Measurements from ENCODE around the gene SELENOO.

The SELENOO gene

DNA sequence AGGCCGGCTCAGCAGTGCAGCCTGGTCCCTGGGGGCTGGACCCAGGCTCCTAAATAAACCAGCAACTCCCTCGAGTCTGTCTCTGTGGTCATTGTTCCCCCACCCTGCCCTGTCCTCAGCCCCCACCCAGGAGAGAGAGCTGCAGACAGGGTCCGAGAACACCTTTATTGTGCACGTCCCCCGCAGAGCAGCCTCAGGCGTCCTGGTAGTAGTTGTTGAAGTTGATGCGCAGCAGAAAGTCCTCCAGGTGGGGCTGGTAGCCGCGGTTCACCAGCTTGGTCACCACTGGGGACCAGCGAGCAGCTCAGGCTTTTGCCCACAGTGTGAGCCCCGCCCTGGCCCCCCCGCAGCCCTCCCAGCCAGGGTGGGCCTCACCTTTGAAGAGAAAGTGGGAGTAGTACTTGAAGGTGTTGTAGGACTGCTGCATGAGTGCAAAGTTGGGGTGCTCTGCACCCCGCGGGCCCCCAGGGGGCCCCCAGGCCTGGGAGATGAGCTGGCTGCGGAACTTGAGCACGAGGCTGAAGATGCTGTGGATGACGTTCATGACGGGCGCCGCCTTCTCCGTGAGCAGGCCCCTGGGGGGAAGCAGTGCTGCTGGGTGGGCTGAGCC lies 16.8 kb downstream of the SELENOO start:
- no peak for DNase-seq (ENCODE audit: low read depth, low spot score)

- DNase-seq (ENCODE audit: low read depth, low spot score): no peak
Observed at GRCh38 chr22:50218153-50218995, 17.6 kb downstream of the SELENOO start.

DNA sequence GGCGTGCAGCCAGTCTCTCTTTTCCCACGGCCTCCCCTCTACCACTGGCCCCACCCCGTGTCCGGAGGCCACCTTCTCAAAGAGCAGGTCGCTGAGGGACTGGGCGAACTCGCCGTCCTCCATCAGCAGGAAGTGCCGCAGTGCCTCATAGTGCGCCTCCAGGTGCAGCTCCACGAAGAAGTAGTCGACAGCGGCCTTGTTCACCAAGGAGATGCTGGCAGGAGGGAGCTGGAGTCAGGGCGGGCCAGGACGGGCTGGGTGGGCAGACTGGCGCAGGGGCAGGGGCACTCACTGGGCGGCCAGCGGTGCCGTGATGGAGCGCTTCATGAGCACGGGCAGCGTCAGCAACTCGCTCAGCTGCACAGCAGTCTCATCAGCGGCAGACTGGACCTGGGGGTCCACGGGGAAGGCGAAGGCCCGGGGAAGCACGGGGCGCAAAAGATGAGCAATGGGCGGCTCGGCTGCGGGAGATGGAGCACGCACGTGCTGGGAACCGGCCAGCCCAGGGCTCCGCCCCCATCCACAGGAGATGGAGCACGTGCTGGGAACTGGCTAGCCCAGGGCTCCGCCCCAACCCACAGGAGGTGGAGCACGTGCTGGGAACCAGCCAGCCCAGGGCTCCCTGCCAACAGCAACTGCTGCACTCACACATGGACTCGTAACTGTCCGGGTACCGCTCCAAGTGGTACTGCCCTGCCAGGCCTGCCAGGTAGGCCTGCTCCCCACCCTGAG lies 18.4 kb downstream of the SELENOO start:
- DNase-seq (ENCODE audit: low read depth, low spot score): peak; percentile 56

- DNase-seq (ENCODE audit: low read depth, low spot score): no peak
Observed at GRCh38 chr22:50219800-50220602, 19.2 kb downstream of the SELENOO start.

DNA sequence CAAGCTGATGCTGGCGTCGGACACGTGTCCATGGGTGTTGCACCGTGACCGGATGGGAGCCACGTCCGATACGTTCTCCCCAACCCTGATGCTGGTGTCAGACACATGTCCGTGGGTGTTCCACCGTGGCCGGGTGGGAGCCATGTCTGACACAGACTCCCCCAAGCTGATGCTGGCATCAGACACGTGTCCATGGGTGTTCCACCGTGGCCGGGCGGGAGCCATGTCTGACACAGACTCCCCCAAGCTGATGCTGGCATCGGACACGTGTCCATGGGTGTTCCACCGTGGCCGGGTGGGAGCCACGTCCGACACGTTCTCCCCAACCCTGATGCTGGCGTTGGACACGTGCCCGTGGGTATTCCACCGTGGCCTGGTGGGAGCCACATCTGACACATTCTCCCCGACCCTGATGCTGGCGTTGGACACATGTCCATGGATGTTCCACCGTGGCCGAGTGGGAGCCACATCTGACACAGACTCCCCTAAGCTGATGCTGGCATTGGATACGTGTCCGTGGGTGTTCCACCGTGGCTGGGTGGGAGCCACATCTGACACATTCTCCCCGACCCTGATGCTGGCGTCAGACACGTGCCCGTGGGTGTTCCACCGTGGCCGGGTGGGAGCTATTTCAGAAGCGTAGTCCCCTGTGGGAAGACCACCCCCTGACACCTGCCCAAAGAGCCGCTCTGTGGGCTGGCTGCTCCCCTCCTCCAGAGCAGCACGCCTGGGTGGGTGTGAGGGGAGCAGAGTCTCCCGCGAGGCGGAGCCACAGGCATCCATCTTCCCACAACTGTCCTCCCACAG lies 20.0 kb downstream of the SELENOO start:
- no peak for DNase-seq (ENCODE audit: low read depth, low spot score)

DNA sequence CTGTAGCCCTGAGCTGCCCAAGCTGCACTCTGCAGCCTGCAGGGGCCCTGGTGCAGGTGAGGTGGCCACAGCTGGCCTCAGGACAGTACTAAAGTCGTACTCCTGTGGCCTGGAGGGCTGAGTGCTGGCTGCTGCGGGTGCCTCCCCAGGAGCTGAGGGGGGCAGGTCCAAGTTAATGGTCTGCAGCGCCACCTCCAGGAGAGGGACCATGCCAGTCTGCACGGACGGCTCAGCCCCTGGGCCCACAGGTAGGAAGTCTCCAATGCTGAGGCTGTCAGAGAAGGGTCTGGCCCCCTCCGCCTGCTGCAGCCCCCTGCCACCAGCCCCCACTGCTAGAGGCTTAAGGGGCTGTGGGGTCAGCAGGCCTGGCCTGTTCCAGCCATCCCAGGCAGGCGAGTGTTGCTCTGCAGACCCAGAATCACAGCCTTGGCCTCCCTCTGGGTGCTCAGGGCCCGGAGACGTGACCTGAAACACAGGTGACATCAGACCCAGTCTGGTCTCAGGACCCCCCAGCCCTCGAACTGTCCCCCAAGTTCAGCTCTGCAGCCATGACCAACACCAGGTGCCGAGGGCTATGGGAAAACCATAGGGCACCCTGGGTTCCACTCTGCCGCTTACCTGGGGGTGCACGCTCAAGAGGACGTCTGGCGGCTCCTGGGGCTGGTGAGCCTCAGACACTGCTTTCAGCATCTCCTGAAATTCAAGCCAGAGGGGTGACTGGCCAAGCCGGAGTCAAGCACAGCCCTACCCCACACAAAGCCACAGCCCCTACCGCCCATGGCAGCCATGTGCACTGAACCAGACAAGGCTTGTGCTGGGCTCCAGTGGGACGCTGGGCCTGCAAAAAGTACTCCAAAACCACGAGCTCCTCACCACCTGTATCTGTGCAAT lies 20.8 kb downstream of the SELENOO start:
- no peak for DNase-seq (ENCODE audit: low read depth, low spot score)

GRCh38 chr22:50222508-50222907 lies 21.7 kb downstream of the SELENOO start:
- DNase-seq (ENCODE audit: low read depth, low spot score): no peak

GRCh38 chr22:50224071-50224470 lies 23.3 kb downstream of the SELENOO start:
- no peak for DNase-seq (ENCODE audit: low read depth, low spot score)

- no peak for DNase-seq (ENCODE audit: low read depth, low spot score)
Observed at GRCh38 chr22:50225200-50225969, 24.6 kb downstream of the SELENOO start.

- no peak for DNase-seq (ENCODE audit: low read depth, low spot score)
Observed at GRCh38 chr22:50226063-50226874, 25.5 kb downstream of the SELENOO start.

- DNase-seq (ENCODE audit: low read depth, low spot score): no peak
Observed at GRCh38 chr22:50226875-50227165, 26.0 kb downstream of the SELENOO start.

DNA sequence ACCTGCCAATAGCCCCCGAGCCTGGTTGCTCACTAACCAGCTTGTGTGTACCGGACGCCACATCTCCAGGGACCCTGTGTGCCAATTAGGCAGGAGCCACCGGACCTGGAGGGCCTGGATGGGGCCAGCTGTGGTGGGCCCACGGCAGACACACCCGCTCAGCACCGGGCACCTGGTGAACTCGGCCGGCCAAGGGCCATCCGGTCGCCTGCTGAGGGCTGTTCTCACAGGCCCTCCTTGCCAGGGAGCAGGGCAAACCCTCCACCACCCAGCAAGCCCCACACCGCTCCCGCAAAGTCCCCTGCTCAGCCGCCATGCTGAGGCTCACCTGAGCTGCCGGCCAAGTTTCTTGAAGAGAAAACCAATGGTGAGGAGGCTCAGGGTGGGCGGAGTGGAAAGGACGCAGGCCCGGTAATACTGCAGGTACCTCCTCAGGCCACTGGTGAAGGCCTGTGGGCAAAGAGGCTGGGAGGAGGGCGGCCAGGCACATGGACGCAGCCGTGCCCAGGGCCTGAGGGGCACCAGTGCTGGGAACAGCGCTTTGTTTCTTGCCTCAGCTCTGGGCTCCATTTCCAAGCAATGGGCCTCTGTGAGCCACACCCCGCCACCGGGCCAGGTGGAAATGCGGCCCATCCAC lies 26.9 kb downstream of the SELENOO start:
- DNase-seq (ENCODE audit: low read depth, low spot score): no peak

DNA sequence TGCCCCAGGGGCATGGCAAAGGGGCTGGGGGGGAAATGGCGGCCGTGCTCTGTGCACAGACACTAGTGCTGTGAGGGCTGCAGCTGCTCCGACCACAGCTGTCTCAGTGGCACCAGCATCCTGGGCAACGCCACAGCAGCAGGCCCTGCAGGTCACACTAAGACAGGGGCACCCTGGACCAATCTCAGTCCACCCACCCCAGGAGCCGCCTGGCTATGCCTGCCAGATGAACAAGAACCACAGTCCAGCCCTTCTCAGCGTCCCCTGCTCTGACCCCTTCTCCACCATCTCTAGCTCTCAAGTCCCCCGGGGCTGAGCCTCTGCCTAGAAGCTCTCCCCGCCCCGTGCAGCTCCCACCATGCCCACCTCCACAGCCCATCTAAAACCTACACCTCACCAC lies 27.6 kb downstream of the SELENOO start:
- DNase-seq (ENCODE audit: low read depth, low spot score): no peak

DNA sequence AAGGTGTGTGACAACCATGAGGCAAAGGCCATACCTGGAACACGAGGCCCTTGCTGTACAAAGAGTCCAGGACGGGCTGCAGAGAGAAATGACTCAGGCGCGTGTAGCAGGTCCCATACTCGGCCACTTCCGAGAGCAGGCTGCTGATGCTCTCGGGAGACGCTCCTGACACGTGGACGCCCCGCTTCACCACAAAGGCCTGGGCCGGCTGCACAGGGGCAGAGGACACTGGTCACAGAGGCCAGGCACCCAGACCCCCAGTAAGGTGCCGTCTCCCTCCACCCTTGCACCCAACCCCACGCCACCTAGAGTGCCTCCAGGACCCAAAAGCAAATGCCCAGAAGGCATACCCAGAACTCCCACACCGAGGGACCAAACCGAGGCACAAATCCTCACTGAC lies 28.6 kb downstream of the SELENOO start:
- DNase-seq (ENCODE audit: low read depth, low spot score): no peak

DNA sequence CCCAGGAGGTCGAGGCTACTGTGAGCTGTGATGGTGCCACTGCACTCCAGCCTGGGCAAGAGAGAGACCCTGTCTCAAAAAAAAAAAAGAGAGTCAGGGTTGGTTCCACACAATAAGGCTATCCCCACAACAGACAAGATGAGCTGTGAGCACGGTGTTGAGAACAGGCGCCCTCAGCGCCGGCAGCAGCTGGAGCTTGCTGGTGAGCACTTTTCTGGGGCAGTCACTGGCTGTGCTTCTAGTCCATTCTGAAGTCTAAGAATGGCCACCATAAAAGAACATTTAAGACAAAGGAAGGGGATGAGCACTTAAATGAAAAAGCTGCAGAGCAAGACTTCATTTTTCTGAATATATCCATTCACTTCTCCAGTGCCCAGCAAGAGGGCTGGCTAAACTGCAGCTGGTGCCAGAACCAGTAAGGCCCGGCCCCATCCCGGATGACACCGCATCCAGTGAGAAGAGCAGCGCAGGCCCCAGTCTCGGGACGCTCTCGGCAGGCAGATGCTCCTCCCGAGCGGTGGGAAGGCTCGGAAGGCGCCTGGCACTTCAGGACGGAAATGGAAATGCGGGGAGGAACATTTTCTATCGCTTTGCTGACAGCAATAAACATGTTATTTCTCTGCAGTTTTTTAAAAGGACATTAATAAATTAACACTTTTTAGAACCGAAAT lies 31.8 kb downstream of the SELENOO start:
- no peak for DNase-seq (ENCODE audit: low read depth, low spot score)

DNA sequence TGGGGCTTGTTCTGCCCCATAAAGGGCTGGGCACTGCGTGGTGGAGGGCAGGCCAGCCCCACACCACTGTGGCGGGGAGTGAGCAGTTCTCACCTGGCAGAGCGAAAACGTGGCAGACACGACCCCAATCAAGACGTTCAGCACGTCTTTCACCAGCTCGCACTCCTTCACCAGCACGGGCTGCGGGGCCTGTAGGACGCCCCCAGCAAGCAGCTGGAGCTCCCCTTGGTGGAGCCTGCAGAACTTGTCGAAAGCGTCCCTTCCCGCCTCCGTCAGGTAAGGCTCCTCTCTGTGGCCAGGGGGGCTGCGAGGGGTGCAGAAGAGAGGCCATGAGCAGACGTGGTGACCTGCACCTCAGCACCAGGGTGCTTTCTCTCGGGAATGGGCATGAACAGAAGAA lies 32.4 kb downstream of the SELENOO start:
- DNase-seq (ENCODE audit: low read depth, low spot score): no peak

- DNase-seq (ENCODE audit: low read depth, low spot score): no peak
Observed at GRCh38 chr22:50236731-50237409, 36.1 kb downstream of the SELENOO start.
